ENCODE results near the gene PIM1. TPM values are rescaled to one million over a fixed set of nuclear protein-coding genes. Genes with fewer than 3 reads are reported as not detected.

The PIM1 gene
- total RNA-seq, 1 experiment from 2014 or later = 47.5 TPM

GRCh38 chr6:37205997-37206340 lies 36.0 kb downstream of the PIM1 start:
- WGBS (ENCODE audit: extremely low coverage, insufficient read length, low lambda C conversion rate) = no CpG with 5 or more reads among the region's 4 CpGs
- H3K36me3 Mint-ChIP-seq (ENCODE audit: insufficient read depth in 1 of 3, low read depth in 3 of 3) = no peaks in the 10 kb centered on the region
- Histone ChIP-seq H2BK12ac (ENCODE audit: insufficient read length, low read depth, low read length) (no peak overlapping the region), H4K20me1 (ENCODE audit: control insufficient read depth, insufficient read depth, insufficient read length) (no peaks in the 10 kb centered on the region), H2BK20ac (ENCODE audit: low read depth, low read length, poor library complexity, severe bottlenecking) (no peak overlapping the region), H4K8ac (replicated peaks; ENCODE audit: insufficient read length, low read depth, low read length) (no peak overlapping the region), H2BK120ac (ENCODE audit: low read depth, low read length, poor library complexity, severe bottlenecking) (no peak overlapping the region), H3K79me2 (ENCODE audit: insufficient read depth, low read length) (no peaks in the 10 kb centered on the region), H3K14ac (ENCODE audit: insufficient read depth, low read length) (no peak overlapping the region), H3K79me1 (ENCODE audit: insufficient read depth, low read depth, low read length, poor library complexity, severe bottlenecking) (no peaks in the 10 kb centered on the region), H2BK5ac (ENCODE audit: insufficient read length, low read length) (no peak overlapping the region), H3K27ac (ENCODE audit: insufficient read length, low read depth, low read length) (no peak overlapping the region), H2AFZ (ENCODE audit: low read length) (no peak overlapping the region), H3K9ac (ENCODE audit: extremely low read depth, insufficient read length, low read length) (no peak overlapping the region), H4K91ac (ENCODE audit: insufficient read length, low read depth, low read length) (no peak overlapping the region), H3K27me3 (ENCODE audit: insufficient read depth, low read length) (no peaks in the 10 kb centered on the region), H3K23ac (ENCODE audit: insufficient read length, low read depth, low read length) (no peak overlapping the region), H2AK5ac (ENCODE audit: insufficient read length, low read length) (no peak overlapping the region), H3K9me3 (ENCODE audit: control insufficient read depth, low read depth, low read length) (no peaks in the 10 kb centered on the region), H3T11ph (ENCODE audit: low read length) (no peak overlapping the region), H4K5ac (ENCODE audit: insufficient read length, low read depth, low read length) (no peak overlapping the region), H2BK15ac (ENCODE audit: low read depth, low read length) (no peak overlapping the region), H3K4me1 (ENCODE audit: insufficient read depth, low read length) (no peaks in the 10 kb centered on the region; the same call in 1 of the 2 replicates), H3K4me2 (ENCODE audit: insufficient read depth, insufficient read length, low read length) (no peak overlapping the region), H3K18ac (ENCODE audit: insufficient read length, low read depth, low read length) (no peak overlapping the region), H3K4ac (ENCODE audit: low read depth, low read length) (no peak overlapping the region), H3K56ac (ENCODE audit: insufficient read length, low read depth, low read length) (no peak overlapping the region), H3K23me2 (ENCODE audit: insufficient read length, low read depth, low read length, poor library complexity, severe bottlenecking) (no peaks in the 10 kb centered on the region)
- TF ChIP-seq CTCF (conservative IDR thresholded peaks at IDR 0.05) = no peak
- H3K27me3 Mint-ChIP-seq (ENCODE audit: low read depth) = no peaks in the 10 kb centered on the region; the same call in 1 of the 2 replicates
- H3K27ac Mint-ChIP-seq = no peak overlapping the region
- no peak for DNase-seq
- H3K4me3 Mint-ChIP-seq = no peak overlapping the region
- H3K9me3 Mint-ChIP-seq = peaks cover 0 to 2% of the 10 kb centered on the region in 2 experiments; a peak in 1 of 5 replicates
- peaks cover 5 to 8% of the 10 kb centered on the region in 2 experiments for H3K4me1 Mint-ChIP-seq
